OCI-LY3 (cell line): ENCODE measurements around the gene ST3GAL4.

Source experiments
- EZH2phosphoT487 ChIP-seq: fragments of 200-600 bp; shearing (Covaris generic); IDR thresholded peaks from 2 replicates; pipeline ENCODE4 v1.6.1; 2018; ENCODE audit warnings: antibody characterized with exemption, mixed run types, low read depth
- TF ChIP-seq, protein P1 (sequence below): fragments of 200-600, 300-600 bp; sonication (generic); IDR thresholded peaks from 2 replicates; pipeline ENCODE4 v1.5.1; 2014; ENCODE audit warnings: antibody characterized with exemption, low read length, low read depth

DNA sequence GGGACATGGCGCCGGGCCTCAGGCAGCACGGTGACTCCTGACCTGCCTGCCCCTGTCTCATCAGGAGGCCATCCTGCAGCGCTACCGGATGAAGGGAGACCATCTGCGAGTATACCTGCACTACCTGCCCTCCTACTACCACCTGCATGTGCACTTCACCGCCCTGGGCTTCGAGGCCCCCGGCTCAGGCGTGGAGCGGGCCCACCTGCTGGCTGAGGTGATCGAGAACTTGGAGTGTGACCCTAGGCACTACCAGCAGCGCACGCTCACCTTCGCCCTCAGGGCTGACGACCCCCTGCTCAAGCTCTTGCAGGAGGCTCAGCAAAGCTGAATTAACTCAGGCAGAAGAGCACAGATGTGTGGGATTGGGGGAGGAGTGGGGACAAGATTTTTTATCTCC lies 10.2 kb upstream of the ST3GAL4 start:
- TF ChIP-seq, protein P1, sequence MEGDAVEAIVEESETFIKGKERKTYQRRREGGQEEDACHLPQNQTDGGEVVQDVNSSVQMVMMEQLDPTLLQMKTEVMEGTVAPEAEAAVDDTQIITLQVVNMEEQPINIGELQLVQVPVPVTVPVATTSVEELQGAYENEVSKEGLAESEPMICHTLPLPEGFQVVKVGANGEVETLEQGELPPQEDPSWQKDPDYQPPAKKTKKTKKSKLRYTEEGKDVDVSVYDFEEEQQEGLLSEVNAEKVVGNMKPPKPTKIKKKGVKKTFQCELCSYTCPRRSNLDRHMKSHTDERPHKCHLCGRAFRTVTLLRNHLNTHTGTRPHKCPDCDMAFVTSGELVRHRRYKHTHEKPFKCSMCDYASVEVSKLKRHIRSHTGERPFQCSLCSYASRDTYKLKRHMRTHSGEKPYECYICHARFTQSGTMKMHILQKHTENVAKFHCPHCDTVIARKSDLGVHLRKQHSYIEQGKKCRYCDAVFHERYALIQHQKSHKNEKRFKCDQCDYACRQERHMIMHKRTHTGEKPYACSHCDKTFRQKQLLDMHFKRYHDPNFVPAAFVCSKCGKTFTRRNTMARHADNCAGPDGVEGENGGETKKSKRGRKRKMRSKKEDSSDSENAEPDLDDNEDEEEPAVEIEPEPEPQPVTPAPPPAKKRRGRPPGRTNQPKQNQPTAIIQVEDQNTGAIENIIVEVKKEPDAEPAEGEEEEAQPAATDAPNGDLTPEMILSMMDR = no peak
- TF ChIP-seq EZH2phosphoT487 = no peak
